HUES6 (cell line): ENCODE measurements around the gene CDK1.

Source experiments
- H3K27ac ChIP-seq: 2 replicates; pipeline ENCODE4 v1.7.0; 2013; ENCODE audit warnings: low read depth, mild to moderate bottlenecking, low read length, inconsistent platforms
- H3K27me3 ChIP-seq: 2 replicates; pipeline ENCODE4 v1.6.1; 2013; ENCODE audit warnings: low read length; ENCODE audit not compliant: control insufficient read depth, insufficient read depth
- H3K36me3 ChIP-seq: 2 replicates; pipeline ENCODE4 v1.6.1; 2013; ENCODE audit warnings: low read length; ENCODE audit not compliant: control insufficient read depth, insufficient read depth
- H3K4me1 ChIP-seq: 2 replicates; pipeline ENCODE4 v1.6.1; 2013; ENCODE audit warnings: low read length; ENCODE audit not compliant: control insufficient read depth, insufficient read depth
- H3K4me3 ChIP-seq: 2 replicates; pipeline ENCODE4 v1.5.1; 2013; ENCODE audit warnings: low read depth, low read length
- H3K9ac ChIP-seq: one replicate; pipeline ENCODE4 v1.6.1; 2013; ENCODE audit warnings: mild to moderate bottlenecking, low read length
- H3K9me3 ChIP-seq: 2 replicates; pipeline ENCODE4 v1.6.1; 2013; ENCODE audit warnings: low read depth, low read length; ENCODE audit not compliant: control insufficient read depth, insufficient read depth

CDK1 gene

GRCh38 chr10:60798870-60799269 lies 20.6 kb downstream of the CDK1 start:
- Histone ChIP-seq H3K27ac (no peak overlapping the region), H3K27me3 (no peaks in the 10 kb centered on the region), H3K36me3 (peaks cover 36% of the 10 kb centered on the region), H3K9ac (no peak overlapping the region), H3K4me1 (peaks cover 2% of the 10 kb centered on the region; the same call in 1 of the 2 replicates), H3K9me3 (no peaks in the 10 kb centered on the region), H3K4me3 (no peak overlapping the region)

- H3K36me3 ChIP-seq, result peaks cover 23% of the 10 kb centered on the region
- peaks cover 2% of the 10 kb centered on the region; the same call in 1 of the 2 replicates for H3K4me1 ChIP-seq
- H3K27me3 ChIP-seq, result no peaks in the 10 kb centered on the region
- H3K27ac ChIP-seq, result no peak overlapping the region
- H3K4me3 ChIP-seq, result no peak overlapping the region
- H3K9ac ChIP-seq, result no peak overlapping the region
- H3K9me3 ChIP-seq, result no peaks in the 10 kb centered on the region
These were observed 21.8 kb downstream of the CDK1 start for GRCh38 chr10:60799971-60800650.

DNA sequence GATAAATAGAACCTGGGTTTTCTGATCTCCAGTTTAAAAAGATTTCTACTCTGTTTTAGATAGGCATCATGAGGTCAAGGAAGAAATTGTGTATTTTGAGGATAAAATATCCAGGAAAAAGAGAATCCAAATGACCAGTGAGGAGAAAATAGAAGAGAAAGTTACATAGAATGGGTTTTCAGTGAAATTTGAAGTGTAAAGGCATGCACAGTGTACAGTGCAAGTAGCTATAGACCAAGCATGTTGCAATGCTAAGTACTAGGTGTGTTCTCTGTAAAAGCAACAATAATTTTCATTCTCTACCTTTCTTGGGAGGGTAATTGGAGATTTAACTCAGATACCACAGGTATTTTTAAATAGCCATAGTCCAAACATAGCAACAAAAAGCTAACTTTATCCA lies 22.6 kb downstream of the CDK1 start:
- Histone ChIP-seq H3K9me3 (no peaks in the 10 kb centered on the region), H3K36me3 (peaks cover 16% of the 10 kb centered on the region), H3K9ac (no peak overlapping the region), H3K4me1 (peaks cover 2% of the 10 kb centered on the region; the same call in 1 of the 2 replicates), H3K27ac (no peak overlapping the region), H3K27me3 (no peaks in the 10 kb centered on the region), H3K4me3 (no peak overlapping the region)

DNA sequence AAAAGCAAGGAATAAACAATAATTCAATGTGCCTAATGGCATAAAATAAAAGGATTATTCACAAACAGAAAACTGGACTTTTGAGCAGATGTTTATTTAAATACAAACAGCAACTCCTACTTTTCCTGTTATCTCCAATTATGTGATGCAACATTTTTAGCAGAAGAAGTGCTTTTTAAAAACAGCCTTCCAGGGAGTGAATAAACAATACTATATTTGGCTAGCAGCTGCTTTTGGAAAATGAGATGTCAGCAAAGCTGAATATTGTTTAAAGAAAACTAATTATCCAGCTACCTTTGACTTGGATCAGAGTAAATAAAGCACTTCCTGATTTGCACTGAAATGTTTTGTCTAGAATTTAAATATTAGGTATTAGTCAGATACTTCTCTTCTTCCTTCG lies 23.2 kb downstream of the CDK1 start:
- H3K4me3 ChIP-seq, result no peak overlapping the region
- no peaks in the 10 kb centered on the region for H3K27me3 ChIP-seq
- H3K9ac ChIP-seq, result no peak overlapping the region
- no peaks in the 10 kb centered on the region for H3K9me3 ChIP-seq
- peaks cover 10% of the 10 kb centered on the region for H3K36me3 ChIP-seq
- H3K4me1 ChIP-seq, result peaks cover 2% of the 10 kb centered on the region; the same call in 1 of the 2 replicates
- no peak overlapping the region for H3K27ac ChIP-seq

GRCh38 chr10:60803433-60803832 lies 25.2 kb downstream of the CDK1 start:
- no peaks in the 10 kb centered on the region for H3K9me3 ChIP-seq
- H3K36me3 ChIP-seq, result no peaks in the 10 kb centered on the region
- H3K27me3 ChIP-seq, result no peaks in the 10 kb centered on the region
- H3K27ac ChIP-seq, result no peak overlapping the region
- peaks cover 2% of the 10 kb centered on the region; the same call in 1 of the 2 replicates for H3K4me1 ChIP-seq
- H3K9ac ChIP-seq, result no peak overlapping the region
- H3K4me3 ChIP-seq, result no peak overlapping the region

DNA sequence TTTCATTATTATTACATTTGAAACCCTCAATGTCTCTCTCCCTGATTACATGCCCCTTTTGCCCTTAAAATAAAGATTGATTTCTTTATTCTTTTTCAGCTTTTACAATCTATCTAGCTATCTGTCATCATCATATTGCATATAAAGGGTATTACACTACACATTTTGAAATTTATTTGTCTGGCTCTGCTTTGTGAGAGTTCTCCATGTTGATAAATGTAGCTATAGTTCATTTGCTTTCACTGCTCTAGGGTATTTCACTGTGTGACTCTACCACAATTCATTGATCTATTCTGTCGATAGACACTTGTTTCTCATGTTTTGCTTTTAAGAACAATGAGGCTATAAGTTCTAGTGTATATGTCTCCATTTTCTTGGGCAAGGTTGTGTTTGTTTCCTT lies 25.6 kb downstream of the CDK1 start:
- Histone ChIP-seq H3K27ac (no peak overlapping the region), H3K36me3 (no peaks in the 10 kb centered on the region), H3K4me1 (peaks cover 2% of the 10 kb centered on the region; the same call in 1 of the 2 replicates), H3K4me3 (no peak overlapping the region), H3K9me3 (no peaks in the 10 kb centered on the region), H3K9ac (no peak overlapping the region), H3K27me3 (no peaks in the 10 kb centered on the region)

- Histone ChIP-seq H3K9me3 (no peaks in the 10 kb centered on the region), H3K27ac (no peak overlapping the region), H3K4me3 (no peak overlapping the region), H3K27me3 (no peaks in the 10 kb centered on the region), H3K36me3 (no peaks in the 10 kb centered on the region), H3K9ac (no peak overlapping the region), H3K4me1 (peaks cover 2% of the 10 kb centered on the region; the same call in 1 of the 2 replicates)
These were observed 28.6 kb downstream of the CDK1 start for GRCh38 chr10:60806921-60807320.

DNA sequence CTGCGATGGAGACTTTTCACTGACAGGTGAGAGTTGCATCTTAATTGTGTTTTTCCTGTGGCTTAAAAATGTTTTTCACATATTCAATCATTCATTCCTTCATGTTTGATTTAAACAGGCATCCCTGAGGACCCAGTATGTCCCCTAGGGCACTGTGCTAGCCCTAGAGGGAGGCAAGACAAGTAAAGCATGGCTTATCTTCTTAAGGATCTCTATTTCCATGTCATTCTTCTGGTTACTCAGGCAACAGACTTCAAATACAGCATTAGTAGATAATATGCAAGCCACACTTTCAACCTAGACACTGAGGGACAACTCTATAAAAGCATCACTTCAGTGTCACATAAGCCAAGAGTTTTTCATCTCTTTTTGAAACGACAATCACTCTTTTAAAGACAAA lies 29.2 kb downstream of the CDK1 start:
- no peak overlapping the region for H3K9ac ChIP-seq
- H3K27me3 ChIP-seq, result no peaks in the 10 kb centered on the region
- no peaks in the 10 kb centered on the region for H3K36me3 ChIP-seq
- no peak overlapping the region for H3K27ac ChIP-seq
- no peak overlapping the region for H3K4me3 ChIP-seq
- peaks cover 2% of the 10 kb centered on the region; the same call in 1 of the 2 replicates for H3K4me1 ChIP-seq
- H3K9me3 ChIP-seq, result no peaks in the 10 kb centered on the region

DNA sequence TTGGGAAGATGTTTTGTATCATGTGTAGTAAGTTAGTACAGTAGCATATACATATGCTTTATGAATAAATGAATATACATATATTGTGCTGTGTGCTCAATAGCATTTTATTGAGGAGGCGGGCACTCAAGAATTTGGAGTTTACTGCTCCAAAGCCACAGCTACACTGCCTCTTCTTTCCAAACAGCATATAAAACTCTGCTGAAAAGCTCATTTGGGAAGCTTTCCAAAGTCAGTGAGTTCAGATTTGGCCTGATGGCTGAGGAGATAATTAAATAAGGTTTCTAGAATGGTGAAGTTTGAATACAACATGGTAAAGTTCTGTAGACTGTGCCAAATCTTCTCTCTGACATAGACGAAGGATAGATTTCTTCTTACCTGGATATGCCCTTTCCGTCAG lies 29.8 kb downstream of the CDK1 start:
- Histone ChIP-seq H3K9me3 (no peaks in the 10 kb centered on the region), H3K36me3 (no peaks in the 10 kb centered on the region), H3K9ac (no peak overlapping the region), H3K4me1 (peaks cover 2% of the 10 kb centered on the region; the same call in 1 of the 2 replicates), H3K27ac (no peak overlapping the region), H3K27me3 (no peaks in the 10 kb centered on the region), H3K4me3 (no peak overlapping the region)

DNA sequence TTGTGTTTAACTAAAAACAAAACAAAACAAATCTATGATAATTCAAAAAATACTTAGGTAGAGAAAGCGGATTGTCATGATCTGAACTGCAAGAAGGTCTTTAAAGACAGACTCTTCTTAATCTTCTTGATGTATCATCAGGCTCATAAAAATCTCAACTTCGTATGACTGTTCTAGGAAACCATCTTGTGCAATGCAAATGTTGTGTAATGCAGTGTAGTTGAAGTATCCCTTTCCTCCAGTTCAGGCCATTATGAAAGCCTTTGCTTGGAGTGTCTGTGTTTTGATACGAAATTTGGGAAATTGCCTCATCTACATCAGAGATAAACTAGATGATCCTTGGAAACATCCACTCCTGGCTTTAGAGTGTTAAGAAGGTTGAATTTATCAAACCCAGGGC lies 30.9 kb downstream of the CDK1 start:
- Histone ChIP-seq H3K9ac (no peak overlapping the region), H3K4me1 (no peaks in the 10 kb centered on the region), H3K27me3 (no peaks in the 10 kb centered on the region), H3K4me3 (no peak overlapping the region), H3K36me3 (no peaks in the 10 kb centered on the region), H3K27ac (no peak overlapping the region), H3K9me3 (no peaks in the 10 kb centered on the region)

GRCh38 chr10:60810437-60811182 lies 32.3 kb downstream of the CDK1 start:
- Histone ChIP-seq H3K4me3 (no peak overlapping the region), H3K27ac (no peak overlapping the region), H3K4me1 (no peaks in the 10 kb centered on the region), H3K27me3 (no peaks in the 10 kb centered on the region), H3K36me3 (no peaks in the 10 kb centered on the region), H3K9ac (no peak overlapping the region), H3K9me3 (no peaks in the 10 kb centered on the region)
